ENCODE data around the gene MDFI.
"Not testable (repeated sequence)": the region's sequence is repeated elsewhere in the genome, so short reads cannot be mapped to it uniquely, and the experiment has no call there.

MDFI gene

GRCh38 chr6:41602864-41603608 lies 35.2 kb upstream of the MDFI start:
- DNase-seq, result peak; percentile 84

GRCh38 chr6:41604006-41604405 lies 34.3 kb upstream of the MDFI start:
- no peak for DNase-seq

GRCh38 chr6:41605649-41606048 lies 32.6 kb upstream of the MDFI start:
- no peak for DNase-seq

- no peak for DNase-seq
Measured at GRCh38 chr6:41607036-41607435, 31.2 kb upstream of the MDFI start.

GRCh38 chr6:41607736-41608135 lies 30.5 kb upstream of the MDFI start:
- no peak for DNase-seq

GRCh38 chr6:41608443-41609151 lies 29.7 kb upstream of the MDFI start:
- DNase-seq, result no peak

- DNase-seq, result no peak
Measured at GRCh38 chr6:41614715-41615114, 23.6 kb upstream of the MDFI start.

- no peak for DNase-seq
Measured at GRCh38 chr6:41615311-41615710, 23.0 kb upstream of the MDFI start.

- DNase-seq, result no peak
Measured at GRCh38 chr6:41618598-41618997, 19.7 kb upstream of the MDFI start.

- DNase-seq, result not testable (repeated sequence)
Measured at GRCh38 chr6:41619193-41619592, 19.1 kb upstream of the MDFI start.

GRCh38 chr6:41621367-41621766 lies 16.9 kb upstream of the MDFI start:
- DNase-seq, result no peak

- DNase-seq, result no peak
Measured at GRCh38 chr6:41621802-41622201, 16.5 kb upstream of the MDFI start.

GRCh38 chr6:41622206-41622988 lies 15.9 kb upstream of the MDFI start:
- DNase-seq, result no peak

GRCh38 chr6:41623330-41623729 lies 14.9 kb upstream of the MDFI start:
- no peak for DNase-seq

GRCh38 chr6:41624621-41625380 lies 13.5 kb upstream of the MDFI start:
- DNase-seq, result no peak

GRCh38 chr6:41625442-41625841 lies 12.8 kb upstream of the MDFI start:
- no peak for DNase-seq

GRCh38 chr6:41626022-41626421 lies 12.2 kb upstream of the MDFI start:
- no peak for DNase-seq

- no peak for DNase-seq
Measured at GRCh38 chr6:41626917-41627316, 11.4 kb upstream of the MDFI start.

- no peak for DNase-seq
Measured at GRCh38 chr6:41629128-41629527, 9.1 kb upstream of the MDFI start.

- no peak for DNase-seq
Measured at GRCh38 chr6:41630069-41630468, 8.2 kb upstream of the MDFI start.

GRCh38 chr6:41630946-41631345 lies 7.3 kb upstream of the MDFI start:
- DNase-seq, result no peak

- DNase-seq, result no peak
Measured at GRCh38 chr6:41633056-41633634, 5.1 kb upstream of the MDFI start.

GRCh38 chr6:41634657-41635056 lies 3.6 kb upstream of the MDFI start:
- no peak for DNase-seq
